ENCODE results near the gene PDLIM7. TPM values are rescaled to one million over a fixed set of nuclear protein-coding genes. Genes with fewer than 3 reads are reported as not detected.

The PDLIM7 gene
- total and polyA plus RNA-seq, 2 donors (not counting 3 experiments of a cell fraction or from before 2014, with no cell fraction given) = 314 to 318 TPM

- no peaks in the 10 kb centered on the region for H3K9me1 ChIP-seq (replicated peaks; ENCODE audit: control insufficient read depth, extremely low read depth, insufficient read depth, low read length)
- no peak overlapping the region for H3K4me2 ChIP-seq (ENCODE audit: insufficient read depth, low read length)
- no peaks in the 10 kb centered on the region for H3K9me3 ChIP-seq (replicated peaks; ENCODE audit: control insufficient read depth, insufficient read depth, low read length)
- H3K27me3 ChIP-seq (ENCODE audit: control insufficient read depth in 2 of 2, insufficient read depth in 2 of 2, low read length in 2 of 2) = no peaks in the 10 kb centered on the region
- H3K4me1 ChIP-seq (ENCODE audit: control insufficient read depth, extremely low read depth, insufficient read depth, low read length) = peaks cover 9% of the 10 kb centered on the region
- no peak overlapping the region for H2AFZ ChIP-seq (ENCODE audit: low read depth, low read length)
- H3K36me3 ChIP-seq (ENCODE audit: control insufficient read depth in 2 of 2, extremely low read depth in 1 of 2, insufficient read depth in 2 of 2, low read length in 2 of 2) = peaks cover 9 to 42% of the 10 kb centered on the region in 2 experiments
- no TSS peak for BruUV-seq (replicated peaks)
- ChIA-PET CTCF (no interaction called here), POLR2A (no interaction called here)
- peaks cover 14% of the 10 kb centered on the region for H3K79me2 ChIP-seq (ENCODE audit: control insufficient read depth, insufficient read depth, low read length)
- DNase-seq (ENCODE audit: low read depth, low spot score) (no peak), FAIRE-seq (no peak)
- H3K9ac ChIP-seq (replicated peaks; ENCODE audit: extremely low read depth, insufficient read depth, low read length) = no peak overlapping the region
- TF ChIP-seq, protein P1, sequence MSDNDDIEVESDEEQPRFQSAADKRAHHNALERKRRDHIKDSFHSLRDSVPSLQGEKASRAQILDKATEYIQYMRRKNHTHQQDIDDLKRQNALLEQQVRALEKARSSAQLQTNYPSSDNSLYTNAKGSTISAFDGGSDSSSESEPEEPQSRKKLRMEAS (IDR thresholded peaks at IDR 0.05; ENCODE audit: insufficient read depth, insufficient read length) = no peak
- TF ChIP-seq MYC (IDR thresholded peaks at IDR 0.05; ENCODE audit: low read depth, low read length) (no peak), JUN (IDR thresholded peaks at IDR 0.05; ENCODE audit: borderline replicate concordance, insufficient read depth, insufficient read length, low read depth) (no peak), POLR2A (IDR thresholded peaks at IDR 0.05; ENCODE audit: low read depth, low read length) (no peak), FOS (IDR thresholded peaks at IDR 0.05; ENCODE audit: borderline replicate concordance, insufficient read depth, low read length) (no peak), GATA2 (IDR thresholded peaks at IDR 0.05; ENCODE audit: insufficient read depth, insufficient read length, low read depth, low read length) (no peak), POLR2AphosphoS5 (IDR thresholded peaks at IDR 0.05; ENCODE audit: insufficient read depth, low read depth, low read length) (no peak), EZH2 (IDR thresholded peaks at IDR 0.05; ENCODE audit: borderline replicate concordance, low read depth, low read length, severe bottlenecking) (no peak)
- TF ChIP-seq, protein P2, sequence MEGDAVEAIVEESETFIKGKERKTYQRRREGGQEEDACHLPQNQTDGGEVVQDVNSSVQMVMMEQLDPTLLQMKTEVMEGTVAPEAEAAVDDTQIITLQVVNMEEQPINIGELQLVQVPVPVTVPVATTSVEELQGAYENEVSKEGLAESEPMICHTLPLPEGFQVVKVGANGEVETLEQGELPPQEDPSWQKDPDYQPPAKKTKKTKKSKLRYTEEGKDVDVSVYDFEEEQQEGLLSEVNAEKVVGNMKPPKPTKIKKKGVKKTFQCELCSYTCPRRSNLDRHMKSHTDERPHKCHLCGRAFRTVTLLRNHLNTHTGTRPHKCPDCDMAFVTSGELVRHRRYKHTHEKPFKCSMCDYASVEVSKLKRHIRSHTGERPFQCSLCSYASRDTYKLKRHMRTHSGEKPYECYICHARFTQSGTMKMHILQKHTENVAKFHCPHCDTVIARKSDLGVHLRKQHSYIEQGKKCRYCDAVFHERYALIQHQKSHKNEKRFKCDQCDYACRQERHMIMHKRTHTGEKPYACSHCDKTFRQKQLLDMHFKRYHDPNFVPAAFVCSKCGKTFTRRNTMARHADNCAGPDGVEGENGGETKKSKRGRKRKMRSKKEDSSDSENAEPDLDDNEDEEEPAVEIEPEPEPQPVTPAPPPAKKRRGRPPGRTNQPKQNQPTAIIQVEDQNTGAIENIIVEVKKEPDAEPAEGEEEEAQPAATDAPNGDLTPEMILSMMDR (IDR thresholded peaks at IDR 0.05; ENCODE audit: extremely low read depth in 1 of 2, insufficient read depth in 1 of 2, low read depth in 1 of 2, low read length in 2 of 2) = no peak
- H4K20me1 ChIP-seq (replicated peaks; ENCODE audit: control insufficient read depth, extremely low read depth, insufficient read depth, low read length) = no peaks in the 10 kb centered on the region
- no peak overlapping the region for H3K27ac ChIP-seq (ENCODE audit: insufficient read depth, low read depth, low read length)
- H3K4me3 ChIP-seq (replicated peaks in 1 of 3; ENCODE audit: insufficient read depth in 1 of 3, low read depth in 1 of 3, low read length in 3 of 3) = no peak overlapping the region
- intact Hi-C loops (cut with micrococcal nuclease) = no loop called here
- dilution Hi-C loops (cut with MboI; ENCODE audit: extremely low pct_ligation_motif_present, low sequenced_read_pairs) = no loop called here
These were observed 17.1 kb upstream of the PDLIM7 start for GRCh38 chr5:177514541-177514940.
